Dendritic cell treated with granulocyte-macrophage colony-stimulating factor and Interleukin-4, amounts not matched to agents 40 ng/mL and 50 ng/mL, for 4 days (primary cell): ENCODE data around the gene AVL9.
A peak's percentile ranks its signal among the peaks of the same experiment; 100 is the strongest.
"Not testable (repeated sequence)": the region's sequence is repeated elsewhere in the genome, so short reads cannot be mapped to it uniquely, and the experiment has no call there.

ENCODE experiments used
- H3K27ac Mint-ChIP-seq: one replicate; pipeline ENCODE4 v1.8.0; 2022; ENCODE audit warnings: mild to moderate bottlenecking, mixed read lengths
- H3K27me3 Mint-ChIP-seq: one replicate; pipeline ENCODE4 v1.8.0; 2022; ENCODE audit warnings: mild to moderate bottlenecking, mixed read lengths
- H3K36me3 Mint-ChIP-seq: one replicate; pipeline ENCODE4 v1.8.0; 2022; ENCODE audit warnings: low read depth, mixed read lengths
- H3K4me1 Mint-ChIP-seq: one replicate; pipeline ENCODE4 v1.8.0; 2022; ENCODE audit warnings: low read depth, mixed read lengths
- H3K4me3 Mint-ChIP-seq: one replicate; pipeline ENCODE4 v1.8.0; 2022; ENCODE audit warnings: mild to moderate bottlenecking, moderate library complexity, mixed read lengths
- H3K9me3 Mint-ChIP-seq: one replicate; pipeline ENCODE4 v1.8.0; 2022; ENCODE audit warnings: mixed read lengths
- intact Hi-C: fragments of 100-400 bp; cut with micrococcal nuclease; formaldehyde crosslinking; loops from one replicate; pipeline ENCODE4 v1.15.0; 2022

The AVL9 gene

DNA sequence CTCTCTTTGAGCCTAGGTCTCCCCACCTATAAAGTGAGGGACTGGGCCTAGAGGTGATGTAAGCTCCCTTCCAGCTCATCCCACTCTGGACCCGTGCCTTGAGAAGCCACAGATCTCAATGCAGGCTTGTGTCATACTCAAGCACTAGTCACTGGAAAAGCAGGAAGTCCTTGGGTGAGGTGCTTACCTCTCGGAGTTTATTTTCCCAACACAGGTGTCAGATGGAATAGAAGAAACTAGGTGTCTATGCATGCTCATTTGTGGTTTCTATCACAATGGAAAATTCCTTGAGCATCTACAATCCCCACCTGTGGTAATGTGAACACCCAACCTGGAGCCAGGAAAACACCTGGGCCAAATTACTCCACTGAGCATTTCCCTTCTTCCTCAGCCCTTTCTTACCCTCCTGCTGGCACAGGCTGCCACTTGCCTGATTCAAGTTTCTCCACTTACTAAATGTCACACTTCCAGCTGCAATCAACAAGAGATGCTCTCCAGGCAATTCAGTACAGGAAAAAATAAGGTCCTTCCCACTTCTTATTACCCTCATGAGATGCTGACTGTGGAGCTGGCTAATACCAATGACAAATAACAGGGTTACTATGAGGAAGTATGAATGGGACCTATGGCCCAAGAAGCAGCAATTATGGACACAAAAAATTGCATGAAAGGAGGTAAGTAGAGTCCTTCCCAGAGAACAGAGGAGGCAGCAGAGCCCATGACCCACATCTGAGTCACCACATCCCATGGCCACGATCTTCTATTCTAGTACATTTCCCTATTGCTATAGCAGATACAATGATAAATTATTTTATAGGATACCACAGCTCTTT lies 18.3 kb upstream of the AVL9 start:
- intact Hi-C loops = no loop called here
- no peak overlapping the region for H3K27ac Mint-ChIP-seq
- H3K36me3 Mint-ChIP-seq = no peaks in the 10 kb centered on the region
- H3K4me3 Mint-ChIP-seq = no peak overlapping the region
- no peaks in the 10 kb centered on the region for H3K4me1 Mint-ChIP-seq
- H3K27me3 Mint-ChIP-seq = peaks cover 1% of the 10 kb centered on the region
- no peaks in the 10 kb centered on the region for H3K9me3 Mint-ChIP-seq

DNA sequence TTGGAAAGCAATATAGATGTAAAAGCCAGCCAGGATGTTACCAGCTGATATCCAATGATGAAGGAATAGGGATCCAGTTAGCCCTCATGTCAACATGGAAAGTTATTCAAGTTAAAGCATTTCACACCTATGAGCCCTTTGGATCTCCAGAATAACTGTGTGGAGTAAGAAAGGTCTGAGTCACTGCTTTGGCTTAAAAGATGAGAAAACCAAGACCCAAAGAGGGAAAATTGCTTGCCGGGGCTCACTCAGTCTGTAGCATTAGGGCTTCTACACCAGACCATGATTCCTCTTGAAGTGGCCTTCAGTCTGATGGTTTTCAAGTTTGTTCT lies 17.7 kb upstream of the AVL9 start:
- Mint-ChIP-seq H3K4me3 (no peak overlapping the region), H3K4me1 (no peaks in the 10 kb centered on the region), H3K36me3 (no peaks in the 10 kb centered on the region), H3K27ac (no peak overlapping the region), H3K27me3 (peaks cover 1% of the 10 kb centered on the region), H3K9me3 (no peaks in the 10 kb centered on the region)
- intact Hi-C loops = no loop called here

DNA sequence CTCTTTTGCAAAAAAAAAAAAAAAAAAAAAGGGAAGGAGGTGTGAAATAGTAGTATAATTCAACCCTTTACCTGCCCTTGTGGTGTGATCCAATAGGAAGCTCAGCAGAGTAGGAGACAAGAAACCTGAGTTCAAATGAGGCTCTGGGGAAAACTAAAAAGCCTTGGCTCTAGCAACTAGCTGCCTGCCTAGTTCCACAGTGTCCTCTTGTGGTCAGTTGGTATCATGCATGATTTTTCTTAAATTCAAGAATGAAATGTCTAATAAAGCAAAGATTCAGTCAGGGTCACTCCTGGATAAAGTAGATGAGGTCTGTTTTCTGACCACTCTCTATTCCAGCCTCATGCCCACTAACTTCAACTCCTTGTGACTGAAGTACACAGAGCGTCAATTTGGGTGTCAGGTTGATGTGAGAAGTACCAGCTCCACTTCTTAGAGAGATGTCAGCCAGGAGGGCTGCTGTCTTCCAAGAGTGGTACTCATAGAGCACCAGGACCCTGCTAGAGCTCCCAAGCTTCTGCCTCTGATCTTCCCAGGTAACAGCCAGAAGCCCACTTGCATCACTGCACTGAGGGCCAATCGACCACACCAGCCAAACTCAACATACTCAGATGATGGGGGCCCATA lies 15.6 kb upstream of the AVL9 start:
- peaks cover 1% of the 10 kb centered on the region for H3K27me3 Mint-ChIP-seq
- H3K4me1 Mint-ChIP-seq = no peaks in the 10 kb centered on the region
- no peak overlapping the region for H3K4me3 Mint-ChIP-seq
- H3K9me3 Mint-ChIP-seq = no peaks in the 10 kb centered on the region
- H3K27ac Mint-ChIP-seq = no peak overlapping the region
- H3K36me3 Mint-ChIP-seq = no peaks in the 10 kb centered on the region
- intact Hi-C loops = loop anchor here (2.0 kb wide), 2 partner anchors 269 to 735 kb away; no protein-coding TSS in a partner anchor

DNA sequence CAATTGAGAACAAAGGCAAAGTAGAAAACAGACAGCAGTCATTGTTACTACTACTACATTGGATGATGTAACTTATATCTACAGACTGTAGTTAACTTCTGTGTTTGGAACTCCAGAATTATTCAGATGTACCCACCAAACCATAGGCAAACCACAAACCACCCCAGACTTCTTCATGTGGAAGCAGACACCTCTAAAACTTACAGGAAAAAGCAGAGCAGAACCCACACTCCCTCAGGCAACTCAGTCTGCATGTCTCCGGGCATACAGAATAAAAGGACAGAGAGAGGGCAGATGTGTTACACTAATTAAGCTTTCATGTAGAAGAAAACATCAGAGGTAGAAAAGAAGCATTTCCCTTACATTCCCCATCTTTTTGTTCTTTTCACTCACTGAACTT lies 14.1 kb upstream of the AVL9 start:
- Mint-ChIP-seq H3K9me3 (no peaks in the 10 kb centered on the region), H3K27ac (no peak overlapping the region), H3K36me3 (peaks cover 12% of the 10 kb centered on the region), H3K4me1 (no peaks in the 10 kb centered on the region), H3K4me3 (no peak overlapping the region), H3K27me3 (peaks cover 1% of the 10 kb centered on the region)
- intact Hi-C loops = no loop called here

DNA sequence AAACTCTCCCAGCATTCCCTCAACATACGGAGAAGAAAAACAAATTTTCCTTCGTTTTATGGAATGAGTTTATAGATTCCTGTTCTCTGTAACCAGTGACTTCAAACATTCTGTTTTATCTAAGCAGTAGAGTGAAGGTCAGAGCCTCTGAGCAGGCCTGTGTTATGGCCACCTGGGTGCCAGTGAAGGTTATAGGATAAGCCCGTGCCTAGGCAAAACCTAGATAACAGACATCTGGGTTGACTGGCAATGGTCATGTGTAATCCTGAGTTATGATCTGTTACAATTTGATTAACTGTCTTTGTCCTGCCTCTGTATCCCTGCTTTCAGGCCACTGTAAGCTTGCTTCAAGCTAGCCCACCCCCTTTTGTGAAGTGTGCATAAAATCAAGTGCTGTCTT lies 13.4 kb upstream of the AVL9 start:
- H3K4me1 Mint-ChIP-seq = no peaks in the 10 kb centered on the region
- H3K27ac Mint-ChIP-seq = no peak overlapping the region
- peaks cover 1% of the 10 kb centered on the region for H3K27me3 Mint-ChIP-seq
- H3K4me3 Mint-ChIP-seq = no peak overlapping the region
- intact Hi-C loops = no loop called here
- H3K36me3 Mint-ChIP-seq = peaks cover 18% of the 10 kb centered on the region
- H3K9me3 Mint-ChIP-seq = no peaks in the 10 kb centered on the region

DNA sequence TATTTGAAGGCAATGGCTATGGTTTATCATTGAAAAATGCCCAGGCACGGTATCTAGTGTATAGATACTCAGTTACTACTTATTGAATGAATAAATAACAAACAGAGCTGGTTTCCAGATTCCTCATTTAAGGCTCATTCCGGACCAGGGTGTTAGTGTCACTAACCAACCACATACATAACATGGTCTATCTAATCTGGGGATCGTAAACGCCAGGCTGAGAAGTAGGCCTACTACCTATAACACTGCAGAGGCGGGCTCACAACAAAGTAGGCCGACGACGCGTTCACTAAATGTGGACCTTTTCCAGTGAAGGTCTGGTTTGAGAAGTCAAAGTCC lies 5.5 kb upstream of the AVL9 start:
- Mint-ChIP-seq H3K4me1 (peaks cover 5% of the 10 kb centered on the region), H3K36me3 (peaks cover 42% of the 10 kb centered on the region), H3K27me3 (no peaks in the 10 kb centered on the region), H3K9me3 (no peaks in the 10 kb centered on the region), H3K4me3 (peak overlapping the region; percentile 88), H3K27ac (peak overlapping the region; percentile 95)
- intact Hi-C loops = loop anchor here (2.0 to 10.0 kb wide), 5 partner anchors 75 to 615 kb away; partner anchors contain the start of genes KBTBD2, NT5C3A and RP9

DNA sequence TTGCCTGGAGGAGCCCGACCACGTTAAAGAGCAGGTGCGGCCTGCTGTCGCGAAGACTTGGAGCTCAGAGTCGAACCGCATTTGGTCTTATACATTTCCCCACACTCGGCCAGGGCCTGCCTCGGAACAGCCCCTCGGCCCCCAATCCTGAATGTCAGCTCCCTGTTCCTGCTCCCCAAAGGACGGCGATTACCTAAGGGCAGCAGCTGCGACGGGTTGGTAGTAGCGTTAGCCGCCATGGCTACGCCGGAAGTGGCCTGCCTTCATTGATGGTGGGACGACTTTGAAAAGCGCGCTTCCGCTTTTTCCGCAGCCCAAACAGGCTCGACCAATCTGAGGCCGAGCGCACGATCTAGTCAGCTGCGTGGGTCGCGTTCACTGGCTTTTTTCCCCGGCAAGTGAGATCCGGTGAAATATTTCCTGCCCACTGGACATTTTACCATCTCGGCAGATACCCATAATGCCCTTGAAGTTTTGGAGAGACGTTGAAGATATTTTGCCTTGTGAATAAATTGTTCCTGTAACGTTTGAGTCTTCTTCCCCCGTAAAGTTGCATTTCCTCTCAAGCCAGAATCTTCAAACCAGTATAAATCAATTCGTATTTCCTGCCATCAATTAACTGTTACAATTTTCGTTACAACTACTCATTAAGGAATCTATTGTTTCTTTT lies 5.0 kb upstream of the AVL9 start, which contains the start of gene LSM5:
Gene LSM5, minus strand, starts transcription at position 254 of the 670 bp plus-strand sequence. Its CDS starts 15 bp downstream, at position 239.
- no peaks in the 10 kb centered on the region for H3K9me3 Mint-ChIP-seq
- H3K27ac Mint-ChIP-seq = peak within 1 kb of the TSS; percentile 95
- peak within 1 kb of the TSS; percentile 88 for H3K4me3 Mint-ChIP-seq

DNA sequence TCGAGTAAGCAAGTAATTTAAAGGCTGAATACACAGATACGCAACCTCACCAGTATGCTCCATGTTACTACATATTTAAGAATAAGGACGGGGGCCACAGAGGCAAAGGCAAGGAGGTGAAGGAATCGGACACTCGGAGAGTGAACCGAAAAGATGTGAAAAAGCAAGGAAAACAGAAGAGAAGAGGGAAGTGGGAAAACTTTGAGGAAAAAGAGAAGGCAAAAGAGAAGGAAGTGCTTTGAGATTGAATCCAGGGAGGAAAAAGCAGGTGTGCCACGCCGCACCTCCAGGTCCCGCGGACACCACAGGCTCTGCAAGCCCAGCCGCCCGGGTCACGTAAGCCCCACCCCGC lies 367 bp upstream of the AVL9 start:
- Mint-ChIP-seq H3K36me3 (peaks cover 44% of the 10 kb centered on the region), H3K4me1 (peaks cover 20% of the 10 kb centered on the region), H3K27me3 (no peaks in the 10 kb centered on the region), H3K27ac (peak overlapping the region; percentile 99), H3K4me3 (peak overlapping the region; percentile 86), H3K9me3 (no peaks in the 10 kb centered on the region)
- intact Hi-C loops = loop anchor here (5.0 to 10.0 kb wide), 4 partner anchors 197 to 610 kb away; partner anchors contain the start of genes KBTBD2, NT5C3A and RP9

More for the DNA sequence above, 5.0 kb upstream of the AVL9 start, which contains the start of gene LSM5:
- Mint-ChIP-seq H3K27me3 (no peaks in the 10 kb centered on the region), H3K36me3 (peaks cover 45% of the 10 kb centered on the region), H3K4me1 (peaks cover 5% of the 10 kb centered on the region)
- intact Hi-C loops = loop anchor here (2.0 to 10.0 kb wide), 5 partner anchors 75 to 615 kb away; partner anchors contain the start of genes KBTBD2, NT5C3A and RP9

GRCh38 chr7:32496052-32496813 lies 944 bp downstream of the AVL9 start:
- Mint-ChIP-seq H3K4me3 (peak overlapping the region; percentile 95), H3K9me3 (no peaks in the 10 kb centered on the region), H3K4me1 (peaks cover 30% of the 10 kb centered on the region), H3K27ac (peak overlapping the region; percentile 99), H3K36me3 (peaks cover 41% of the 10 kb centered on the region), H3K27me3 (no peaks in the 10 kb centered on the region)
- intact Hi-C loops = loop anchor here (10.0 kb wide), 2 partner anchors 569 to 609 kb away; partner anchors contain the start of genes NT5C3A and RP9

- Mint-ChIP-seq H3K36me3 (peaks cover 40% of the 10 kb centered on the region), H3K4me1 (peaks cover 39% of the 10 kb centered on the region)
- not testable (repeated sequence) for H3K4me3 Mint-ChIP-seq, H3K9me3 Mint-ChIP-seq, H3K27me3 Mint-ChIP-seq, H3K27ac Mint-ChIP-seq
- intact Hi-C loops = loop anchor here (10.0 kb wide), 2 partner anchors 565 to 605 kb away; partner anchors contain the start of genes NT5C3A and RP9
These were observed 4.5 kb downstream of the AVL9 start for GRCh38 chr7:32499755-32500154.

DNA sequence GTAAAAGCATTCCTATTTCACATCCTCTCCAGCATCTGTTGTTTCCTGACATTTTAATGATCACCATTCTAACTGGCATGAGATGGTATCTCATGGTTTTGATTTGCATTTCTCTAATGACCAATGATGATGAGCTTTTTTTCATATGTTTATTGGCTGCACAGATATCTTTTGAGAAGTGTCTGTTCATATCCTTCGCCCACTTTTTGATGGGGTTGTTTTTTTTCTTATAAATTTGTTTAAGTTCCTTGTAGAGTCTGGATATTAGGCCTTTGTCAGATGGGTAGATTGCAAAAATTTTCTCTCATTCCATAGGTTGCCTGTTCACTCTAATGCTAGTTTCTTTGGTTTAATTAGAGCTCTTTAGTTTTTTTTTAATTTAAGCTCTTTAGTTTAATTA lies 4.9 kb downstream of the AVL9 start:
- H3K27ac Mint-ChIP-seq, intact Hi-C loops, H3K9me3 Mint-ChIP-seq, H3K4me3 Mint-ChIP-seq, H3K27me3 Mint-ChIP-seq: not testable (repeated sequence)
- Mint-ChIP-seq H3K36me3 (peaks cover 35% of the 10 kb centered on the region), H3K4me1 (peaks cover 39% of the 10 kb centered on the region)

DNA sequence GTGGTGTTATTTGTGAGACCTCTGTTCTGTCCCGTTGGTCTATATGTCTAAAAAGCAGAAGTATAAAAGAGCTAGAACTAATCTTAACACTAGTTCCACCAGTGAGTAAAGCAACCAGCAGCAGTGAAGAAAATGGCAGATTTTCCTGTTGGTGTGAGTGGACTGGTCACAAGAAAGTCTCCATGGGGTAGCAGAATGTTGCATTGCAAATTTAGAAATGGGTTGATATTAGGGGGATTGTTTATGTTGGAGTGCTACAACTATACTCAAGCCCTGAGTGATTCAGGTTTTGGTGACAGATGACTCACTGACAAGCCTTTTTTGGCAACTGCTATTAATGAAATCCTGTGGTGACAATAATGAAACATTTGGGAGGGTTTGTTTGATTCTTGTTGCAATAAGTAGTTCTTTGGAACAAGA lies 5.6 kb downstream of the AVL9 start:
- Mint-ChIP-seq H3K9me3 (no peaks in the 10 kb centered on the region), H3K27me3 (no peaks in the 10 kb centered on the region), H3K4me3 (peak overlapping the region; percentile 43), H3K27ac (peak overlapping the region; percentile 63), H3K4me1 (peaks cover 38% of the 10 kb centered on the region), H3K36me3 (peaks cover 28% of the 10 kb centered on the region)
- intact Hi-C loops = no loop called here

DNA sequence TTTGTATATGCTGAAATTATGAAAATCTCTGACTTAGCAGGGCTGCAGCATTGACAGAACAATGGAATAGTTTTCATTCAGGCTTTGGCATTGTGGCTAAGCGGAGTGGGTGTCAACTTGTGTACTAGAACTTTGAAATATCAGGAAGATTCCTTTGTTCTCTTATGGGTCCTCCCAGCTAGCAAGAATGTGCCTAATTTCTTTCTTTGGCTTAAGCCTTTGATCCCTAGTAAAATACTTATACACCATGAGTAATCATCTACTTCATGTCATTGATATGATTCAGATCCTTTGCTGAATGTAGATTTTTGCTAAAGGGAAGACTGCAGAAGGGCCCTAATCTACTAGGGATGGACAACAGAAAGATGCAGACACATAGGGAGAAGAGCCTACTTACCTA lies 6.2 kb downstream of the AVL9 start:
- intact Hi-C loops = no loop called here
- Mint-ChIP-seq H3K36me3 (peaks cover 22% of the 10 kb centered on the region), H3K9me3 (no peaks in the 10 kb centered on the region), H3K27me3 (no peaks in the 10 kb centered on the region), H3K4me1 (peaks cover 32% of the 10 kb centered on the region), H3K4me3 (no peak overlapping the region), H3K27ac (peak overlapping the region; percentile 63)
